Measurements from ENCODE around the gene TCF20.

The TCF20 gene

DNA sequence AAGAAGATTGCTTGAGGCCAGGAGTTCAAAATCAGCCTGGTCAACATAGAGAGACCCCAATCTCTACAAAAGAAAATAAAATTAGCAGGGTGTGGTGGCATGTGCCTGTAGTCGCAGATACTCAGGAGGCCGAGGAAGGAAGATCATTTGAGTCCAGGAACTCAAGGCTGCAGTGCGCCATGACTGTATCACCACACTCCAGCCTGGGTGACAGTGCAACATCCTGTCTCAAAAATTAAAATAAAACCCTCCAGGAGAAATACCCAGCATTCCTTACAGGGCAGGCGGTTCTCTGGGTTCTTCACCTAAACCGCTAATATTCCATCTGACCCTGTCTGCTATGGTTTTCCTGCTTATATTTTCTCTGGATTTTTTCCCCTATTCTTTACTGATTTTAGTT, 13.5 kb downstream of the TCF20 start:
- DNase-seq = no peak

DNA sequence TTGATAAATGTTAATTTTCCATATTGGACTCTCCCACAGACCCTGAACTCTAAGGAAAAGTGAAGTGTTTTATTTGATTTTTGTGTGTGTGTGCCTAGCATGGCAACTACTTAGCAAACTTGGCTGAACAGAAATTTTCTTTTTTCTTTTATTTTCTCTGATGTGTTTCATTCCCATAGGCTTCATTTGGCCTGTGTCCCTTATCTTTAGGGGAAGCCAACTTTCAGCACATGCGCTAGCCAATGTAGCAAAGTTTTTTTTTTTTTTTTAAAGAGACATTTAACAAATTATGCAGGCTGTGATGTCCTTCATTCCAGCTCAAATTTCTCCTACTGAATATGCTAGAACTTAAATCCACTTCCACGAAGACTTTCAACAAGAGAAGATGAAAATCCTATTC, 14.2 kb downstream of the TCF20 start:
- no peak for DNase-seq

GRCh38 chr22:42249831-42250230, 20.6 kb downstream of the TCF20 start:
- DNase-seq = no peak

- DNase-seq = no peak
Measured at GRCh38 chr22:42248995-42249394, 21.5 kb downstream of the TCF20 start.

GRCh38 chr22:42247596-42247995, 22.9 kb downstream of the TCF20 start:
- no peak for DNase-seq

DNA sequence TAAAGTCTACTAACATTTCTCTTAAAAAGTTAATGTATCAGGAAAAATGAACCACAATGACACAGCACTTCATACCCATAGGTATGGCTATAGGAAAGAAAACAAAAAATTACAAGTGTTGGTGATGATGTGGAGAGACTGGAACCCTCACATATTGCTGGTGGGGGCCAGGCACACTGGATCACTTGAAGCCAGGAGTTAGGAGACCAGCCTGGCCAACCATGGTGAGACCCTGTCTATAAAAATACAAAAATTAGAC, 26.7 kb downstream of the TCF20 start:
- no peak for DNase-seq

DNA sequence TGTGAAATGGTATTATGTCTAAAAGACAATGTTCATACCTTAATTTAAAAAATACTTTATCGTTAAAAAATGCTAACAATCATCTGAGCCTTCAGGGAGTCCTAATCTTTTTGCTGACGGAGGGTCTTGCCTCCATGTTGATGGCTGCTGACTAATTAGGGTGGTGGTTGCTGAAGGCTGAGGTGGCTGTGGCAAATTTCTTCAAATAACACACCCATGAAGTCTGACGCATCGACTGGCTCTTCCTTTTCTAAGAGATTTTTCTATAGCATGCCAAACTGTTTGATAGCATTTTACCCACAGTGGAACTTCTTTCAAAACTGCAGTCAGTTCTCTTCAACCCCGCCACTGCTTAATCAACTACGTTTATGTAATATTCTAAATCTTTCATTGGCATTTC, 33.6 kb downstream of the TCF20 start:
- DNase-seq = no peak

DNA sequence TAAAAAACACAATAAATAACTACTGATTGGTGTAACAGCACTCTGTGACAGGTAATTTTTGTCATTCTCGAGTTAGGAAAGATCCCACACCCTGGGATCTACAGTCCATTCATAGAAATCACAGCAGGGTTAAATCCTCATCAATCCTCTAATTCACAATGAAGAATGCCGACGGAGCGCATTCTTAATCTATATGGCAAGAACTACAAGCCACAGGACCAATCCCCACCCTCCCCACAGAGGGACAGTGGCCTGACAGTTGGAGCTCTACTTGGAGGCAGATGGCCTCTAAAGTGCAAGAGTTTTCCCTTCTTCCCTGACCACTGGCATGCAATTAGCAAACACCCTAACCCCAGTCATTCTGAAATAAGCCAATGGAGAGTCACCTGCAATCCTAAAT, 34.2 kb downstream of the TCF20 start:
- DNase-seq = no peak

- DNase-seq = no peak
Measured at GRCh38 chr22:42233879-42234278, 36.6 kb downstream of the TCF20 start.

DNA sequence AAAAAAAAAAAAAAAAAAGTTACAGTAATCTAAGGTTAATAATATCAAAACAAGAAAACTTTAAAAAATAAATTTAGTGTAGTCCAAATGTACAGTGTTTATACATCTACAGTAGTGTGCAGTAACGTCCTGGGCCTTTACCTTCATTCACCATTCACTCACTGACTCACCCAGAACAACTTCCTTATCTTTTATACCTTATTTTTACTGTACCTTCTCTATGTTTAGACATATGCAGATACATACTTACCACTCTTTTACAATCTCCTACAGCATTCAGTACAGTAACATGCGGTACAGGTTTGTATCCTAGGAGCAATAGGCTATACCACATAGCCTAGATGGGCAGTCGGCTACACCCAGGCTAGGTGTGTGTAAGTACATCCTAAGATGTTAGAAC, 38.5 kb downstream of the TCF20 start:
- no peak for DNase-seq

DNA sequence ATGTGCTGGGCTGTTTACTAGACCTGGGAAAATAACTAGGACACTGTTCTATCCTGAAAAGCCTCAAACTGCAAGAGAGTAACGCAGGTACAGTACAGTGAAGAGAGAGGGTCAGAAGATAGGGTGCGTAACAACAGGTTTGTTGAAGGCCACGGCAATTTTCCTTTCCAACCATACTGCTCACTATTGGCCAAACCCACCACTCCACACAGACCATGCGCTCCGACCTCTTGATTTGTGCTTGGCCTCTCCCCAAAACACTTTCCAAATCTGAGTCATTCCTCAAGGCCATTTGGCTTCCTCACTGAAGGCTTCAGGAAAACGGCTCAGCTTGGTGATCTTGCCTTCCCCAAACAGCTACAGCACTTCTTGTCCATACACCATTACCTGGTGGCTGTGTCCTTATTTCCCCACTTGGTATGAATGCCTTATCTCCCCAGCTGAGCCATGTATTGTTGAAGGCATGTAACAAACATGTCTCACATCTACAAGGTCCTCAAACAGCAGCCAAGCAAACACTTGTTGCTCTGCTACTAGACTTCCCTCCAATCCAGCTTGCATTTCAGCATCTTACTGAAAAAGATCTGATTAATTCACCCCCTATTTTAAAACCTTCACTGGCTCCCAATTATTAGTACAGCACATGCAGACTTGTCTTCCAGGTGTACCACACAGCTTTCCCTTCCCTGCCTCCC, 40.9 kb downstream of the TCF20 start:
- no peak for DNase-seq

DNA sequence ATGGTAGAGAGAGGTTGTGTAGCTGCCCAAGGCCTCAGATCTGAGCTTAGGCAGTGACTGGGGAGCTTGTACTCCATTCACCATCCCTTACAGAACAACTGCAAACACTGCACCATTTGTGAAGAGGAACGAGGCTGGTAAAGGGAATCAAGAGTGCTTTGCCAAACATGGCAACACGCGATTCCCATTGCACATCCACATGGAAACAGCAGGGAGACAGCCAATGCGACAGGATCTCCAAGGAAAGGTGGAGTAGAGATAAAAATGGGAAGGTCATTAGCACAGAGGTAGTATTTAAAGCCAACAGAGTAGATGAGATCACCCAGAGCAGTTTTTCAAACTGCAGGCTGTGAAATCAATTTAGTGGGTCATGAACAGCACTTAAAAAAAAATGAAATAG, 42.0 kb downstream of the TCF20 start:
- DNase-seq = no peak

GRCh38 chr22:42227435-42227834, 43.0 kb downstream of the TCF20 start:
- DNase-seq = no peak

- no peak for DNase-seq
Measured at GRCh38 chr22:42225841-42226240, 44.6 kb downstream of the TCF20 start.

GRCh38 chr22:42222140-42222539, 48.3 kb downstream of the TCF20 start:
- no peak for DNase-seq

All from NCI-H1105 (cell line).